NCI-H2081 treated with DMSO at 0.1 percent for 48 hours (cell line): Measurements from ENCODE around the gene FITM1.

Experiments used
- DNase-seq: peaks from one replicate; lab custom pipeline; 2025; lab: John Stamatoyannopoulos, UW

Gene FITM1

GRCh38 chr14:24160850-24161804 is 30.7 kb downstream of the FITM1 start, which contains the start of gene IRF9:
Gene IRF9, plus strand, starts transcription at chr14:24161265. Its CDS starts 880 bp downstream, at chr14:24162145.
- peak; percentile 64 for DNase-seq

DNA sequence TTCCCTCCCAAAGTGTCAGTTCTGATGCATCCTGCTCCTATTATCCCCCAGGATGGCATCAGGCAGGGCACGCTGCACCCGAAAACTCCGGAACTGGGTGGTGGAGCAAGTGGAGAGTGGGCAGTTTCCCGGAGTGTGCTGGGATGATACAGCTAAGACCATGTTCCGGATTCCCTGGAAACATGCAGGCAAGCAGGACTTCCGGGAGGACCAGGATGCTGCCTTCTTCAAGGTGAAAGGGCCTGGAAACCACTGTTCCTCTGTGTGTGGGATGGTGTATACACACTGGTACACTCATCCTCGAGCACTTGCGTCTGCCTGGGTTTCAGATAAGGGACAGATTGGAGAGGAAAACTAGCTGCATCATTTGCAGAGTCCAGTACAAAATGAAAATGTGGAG is 31.6 kb downstream of the FITM1 start:
- no peak for DNase-seq

GRCh38 chr14:24164518-24164991 is 34.1 kb downstream of the FITM1 start:
- DNase-seq = no peak

DNA sequence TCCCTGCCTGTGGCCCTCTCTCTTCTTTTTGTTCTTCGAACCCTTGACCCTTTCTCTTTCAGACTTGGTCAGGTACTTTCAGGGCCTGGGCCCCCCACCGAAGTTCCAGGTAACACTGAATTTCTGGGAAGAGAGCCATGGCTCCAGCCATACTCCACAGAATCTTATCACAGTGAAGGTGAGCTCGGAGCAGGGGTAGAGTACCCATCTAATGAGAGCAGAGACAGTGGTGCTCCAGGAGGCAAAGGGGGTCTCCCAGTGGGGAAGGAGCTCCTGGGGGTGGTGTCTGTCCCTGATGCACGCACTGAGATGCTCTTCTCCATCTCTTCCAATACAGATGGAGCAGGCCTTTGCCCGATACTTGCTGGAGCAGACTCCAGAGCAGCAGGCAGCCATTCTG is 35.3 kb downstream of the FITM1 start:
- no peak for DNase-seq

GRCh38 chr14:24167469-24168114 is 37.1 kb downstream of the FITM1 start:
- DNase-seq = no peak

DNA sequence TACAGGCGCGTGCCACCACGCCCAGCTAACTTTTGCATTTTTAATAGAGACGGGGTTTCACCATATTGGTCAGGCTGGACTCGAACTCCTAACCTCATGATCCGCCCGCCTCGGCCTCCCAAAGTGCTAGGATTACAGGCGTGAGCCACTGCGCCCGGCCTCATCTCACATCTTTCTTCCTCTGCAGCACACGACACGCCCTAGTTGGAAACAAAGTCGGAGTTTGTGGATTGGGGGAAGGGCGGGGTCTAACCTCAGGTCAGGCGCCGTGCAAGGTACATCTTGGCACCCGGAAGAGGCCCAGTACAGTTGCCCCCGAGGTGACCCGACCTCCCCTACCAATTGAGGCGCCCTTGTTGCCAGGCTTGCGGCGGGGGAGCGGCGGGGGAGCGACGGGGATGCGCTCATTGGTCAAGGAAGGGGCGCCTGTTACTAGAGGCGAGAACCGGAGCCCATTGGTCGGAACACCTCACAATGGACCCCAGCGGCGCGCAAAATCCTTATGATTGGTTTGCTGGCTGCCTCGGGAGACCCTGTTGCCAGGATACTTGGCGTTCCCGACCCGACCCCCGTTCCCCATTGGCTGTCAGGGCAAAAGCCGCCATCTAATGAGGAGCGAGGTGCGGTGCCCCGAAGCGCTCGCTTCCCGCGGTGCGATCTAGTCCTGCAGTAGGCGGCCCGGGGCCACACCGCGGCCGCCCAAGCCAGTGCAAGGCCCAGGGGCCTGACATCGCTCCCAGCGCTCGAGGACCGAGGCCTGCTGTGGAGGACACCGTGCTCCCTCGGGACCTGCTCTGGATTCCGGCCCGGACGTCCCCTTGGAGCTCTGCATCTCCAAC is 41.2 kb downstream of the FITM1 start, which contains the start of gene REC8:
Gene REC8, plus strand, starts transcription at position 659 of the 839 bp plus-strand sequence. CDS start 473 bp downstream, outside the sequence.
- peak; percentile 61 for DNase-seq

DNA sequence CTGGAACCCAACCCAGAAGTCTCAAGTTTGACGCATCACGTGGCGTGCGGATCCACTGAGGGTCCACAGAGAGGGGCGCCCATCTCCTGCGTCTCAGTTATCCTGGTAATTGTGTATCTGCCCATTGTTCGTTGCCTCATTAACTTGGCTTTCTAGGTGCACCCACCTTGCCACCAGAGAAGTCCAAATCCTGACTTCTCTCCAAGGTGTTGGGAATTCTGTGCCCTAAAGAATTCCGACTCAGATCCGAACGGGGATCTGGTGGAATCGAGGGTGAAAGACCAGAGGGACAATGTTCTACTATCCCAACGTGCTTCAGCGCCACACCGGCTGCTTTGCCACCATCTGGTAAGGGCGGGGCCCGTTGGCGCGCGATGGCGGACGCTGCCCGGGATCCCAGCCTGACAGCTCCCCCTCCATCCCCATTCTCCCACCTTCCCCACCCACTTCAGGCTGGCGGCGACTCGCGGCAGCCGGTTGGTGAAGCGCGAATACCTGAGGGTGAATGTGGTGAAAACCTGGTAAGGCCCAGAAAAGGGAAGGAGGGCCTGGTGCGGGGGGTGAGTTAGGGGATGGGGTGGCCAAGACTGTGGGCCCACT is 41.9 kb downstream of the FITM1 start:
- DNase-seq = no peak

DNA sequence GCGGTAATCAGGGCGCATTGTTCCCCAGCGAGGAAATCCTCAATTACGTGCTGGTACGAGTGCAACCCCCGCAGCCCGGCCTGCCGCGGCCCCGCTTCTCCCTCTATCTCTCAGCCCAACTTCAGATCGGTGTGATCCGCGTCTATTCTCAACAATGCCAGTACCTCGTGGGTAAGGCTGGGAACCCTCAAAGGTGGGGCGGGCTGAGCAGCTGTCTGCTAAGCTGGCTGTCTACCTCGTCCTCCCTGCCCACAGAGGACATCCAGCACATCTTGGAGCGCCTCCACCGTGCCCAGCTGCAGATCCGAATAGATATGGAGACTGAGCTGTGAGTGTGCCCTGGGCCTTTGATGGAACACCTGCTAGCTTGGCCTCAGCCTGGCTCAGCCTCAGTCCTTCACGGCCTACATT is 42.4 kb downstream of the FITM1 start:
- no peak for DNase-seq

- no peak for DNase-seq
Measured at GRCh38 chr14:24176599-24176998, 46.1 kb downstream of the FITM1 start.

- DNase-seq = no peak
Measured at GRCh38 chr14:24177041-24177825, 46.8 kb downstream of the FITM1 start.

GRCh38 chr14:24177891-24178290 is 47.4 kb downstream of the FITM1 start:
- DNase-seq = no peak

DNA sequence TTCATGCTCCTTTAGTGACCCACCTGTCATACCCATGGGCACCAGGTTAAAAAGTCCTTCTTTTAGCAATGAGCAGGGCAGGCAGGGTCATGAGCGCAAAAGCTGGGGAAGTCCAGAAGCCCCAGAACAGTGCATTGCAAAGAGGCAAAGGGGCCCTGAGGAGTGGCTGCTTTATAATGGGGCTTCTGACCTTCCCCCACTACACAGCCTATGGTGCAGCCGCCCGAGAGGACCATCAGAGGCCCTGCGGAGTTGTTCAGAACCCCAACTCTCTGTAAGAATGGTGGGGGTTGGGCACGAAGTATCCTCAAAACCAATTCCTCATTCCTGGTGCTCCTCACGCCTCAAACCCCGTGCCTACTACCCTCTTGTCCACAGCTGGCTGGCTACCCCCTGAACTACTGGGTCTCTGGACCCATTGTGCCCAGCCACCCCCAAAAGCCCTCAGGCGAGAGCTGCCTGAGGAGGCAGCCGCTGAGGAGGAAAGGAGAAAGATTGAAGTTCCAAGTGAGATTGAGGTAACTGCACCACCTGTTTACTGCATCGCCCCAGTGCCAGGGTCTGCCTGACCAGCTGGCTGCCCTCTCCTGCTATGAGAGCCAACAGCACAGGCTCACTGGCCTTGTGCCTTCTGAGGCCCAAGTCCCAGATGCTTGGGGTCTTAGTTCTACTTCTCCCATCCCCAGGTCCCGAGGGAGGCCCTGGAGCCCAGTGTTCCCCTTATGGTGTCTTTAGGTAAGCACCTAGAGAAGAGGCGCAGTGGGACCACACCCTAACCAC is 48.1 kb downstream of the FITM1 start:
- DNase-seq = no peak

GRCh38 chr14:24179294-24179960 is 49.0 kb downstream of the FITM1 start:
- no peak for DNase-seq

DNA sequence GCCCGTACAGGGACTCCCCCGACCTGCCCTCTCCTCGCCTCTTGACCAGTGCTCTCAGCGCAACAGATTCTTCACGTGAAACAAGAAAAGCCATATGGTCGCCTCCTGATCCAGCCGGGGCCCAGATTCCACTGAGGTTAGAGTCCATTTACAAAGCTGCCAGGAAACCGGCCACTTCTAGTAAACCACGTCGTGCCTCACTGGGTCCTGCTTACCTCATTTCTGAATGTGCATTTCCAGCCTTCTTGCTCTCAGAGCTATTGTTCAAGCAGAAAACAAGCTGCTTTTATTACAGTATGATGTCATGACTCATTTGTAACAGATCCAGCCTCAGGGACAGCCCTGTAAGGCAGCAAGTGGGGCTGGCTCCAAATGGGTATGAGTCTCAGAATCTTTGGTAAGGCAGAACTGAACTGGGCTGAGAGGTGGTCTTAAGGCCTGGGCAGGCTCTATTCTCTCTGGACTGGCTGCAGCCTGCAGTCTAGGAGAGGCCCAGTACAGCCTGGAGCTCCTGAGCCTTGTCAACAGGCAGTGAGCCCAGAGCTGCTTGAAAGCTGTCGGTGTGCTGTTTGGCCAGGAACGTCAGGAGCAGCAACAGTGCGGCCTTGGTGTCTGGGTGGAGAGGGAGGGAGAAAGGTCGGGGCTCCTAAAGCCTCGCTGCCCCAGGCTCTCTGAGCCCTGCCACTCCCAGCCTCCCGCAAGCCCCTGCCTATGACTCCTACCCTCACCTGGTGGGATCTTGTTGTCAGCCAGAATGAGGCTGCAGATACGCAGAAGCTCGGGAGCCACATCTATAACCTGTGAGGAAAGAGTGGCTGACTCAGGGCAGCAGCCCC is 49.7 kb downstream of the FITM1 start:
- DNase-seq = no peak

- no peak for DNase-seq
Measured at GRCh38 chr14:24181371-24182077, 51.1 kb downstream of the FITM1 start.
